ENCODE measurements around the gene METAP2. TPM values are rescaled to one million over a fixed set of nuclear protein-coding genes. Genes with fewer than 3 reads are reported as not detected.

METAP2 gene
- total RNA-seq, 1 donor from 2014 or later: 81.6 TPM

GRCh38 chr12:95498968-95499367 is 25.0 kb downstream of the METAP2 start:
- Histone ChIP-seq H4K20me1 (ENCODE audit: insufficient read depth, low read length) (peaks cover 14% of the 10 kb centered on the region), H3K9ac (ENCODE audit: low read length) (no peak overlapping the region), H3K4me3 (ENCODE audit: insufficient read depth, low read depth, low read length) (no peak overlapping the region), H3K9me3 (ENCODE audit: insufficient read depth, low read depth, low read length) (no peaks in the 10 kb centered on the region), H3K27ac (ENCODE audit: low read depth, low read length) (no peak overlapping the region), H2AFZ (ENCODE audit: low read depth, low read length) (no peak overlapping the region), H3K36me3 (ENCODE audit: insufficient read depth, low read length) (peaks cover 49% of the 10 kb centered on the region), H3K27me3 (ENCODE audit: insufficient read depth, low read length) (no peaks in the 10 kb centered on the region), H3K4me2 (ENCODE audit: low read length) (no peak overlapping the region), H3K4me1 (ENCODE audit: insufficient read depth, low read length) (no peaks in the 10 kb centered on the region), H3K79me2 (ENCODE audit: insufficient read depth, low read length) (peaks cover 42% of the 10 kb centered on the region)
- FAIRE-seq: no peak
- no peaks in the 10 kb centered on the region for H3K9me3 Mint-ChIP-seq (ENCODE audit: unreplicated experiment)
- DNase-seq (ENCODE audit: low read depth): no peak
- no peaks in the 10 kb centered on the region for H3K27me3 Mint-ChIP-seq (ENCODE audit: low read depth, unreplicated experiment)
- no peaks in the 10 kb centered on the region for H3K4me1 Mint-ChIP-seq (ENCODE audit: low read depth, unreplicated experiment)
- H3K27ac Mint-ChIP-seq (ENCODE audit: unreplicated experiment): no peak overlapping the region
- TF ChIP-seq CTCF (IDR thresholded peaks at IDR 0.05; ENCODE audit: insufficient read depth, low read depth, low read length) (no peak), EZH2 (IDR thresholded peaks at IDR 0.05; ENCODE audit: insufficient read depth, low read length) (no peak)
- peaks cover 33% of the 10 kb centered on the region for H3K36me3 Mint-ChIP-seq (ENCODE audit: low read depth, unreplicated experiment)
- H3K4me3 Mint-ChIP-seq (ENCODE audit: unreplicated experiment): no peak overlapping the region

DNA sequence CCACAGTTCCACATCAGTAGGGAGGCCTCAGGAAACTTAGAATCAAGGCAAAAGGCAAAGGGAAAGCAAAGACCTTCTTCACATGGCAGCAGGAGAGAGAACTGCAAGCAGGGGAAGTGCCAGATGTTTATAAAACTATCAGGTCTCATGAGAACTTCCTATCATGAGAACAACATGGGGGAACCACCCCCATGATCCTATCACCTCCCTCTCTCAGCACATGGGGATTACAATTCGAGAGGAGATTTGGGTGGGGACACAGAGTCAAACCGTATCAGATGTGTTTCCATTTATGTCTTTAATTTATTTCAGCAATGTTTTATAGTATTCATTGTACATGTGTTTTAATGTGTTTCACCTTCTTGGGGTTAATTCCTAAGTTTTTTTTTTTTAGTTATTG is 25.8 kb downstream of the METAP2 start:
- DNase-seq (ENCODE audit: low read depth) (no peak), FAIRE-seq (no peak)
- no peak overlapping the region for H3K27ac ChIP-seq (ENCODE audit: low read depth, low read length)
- peaks cover 39% of the 10 kb centered on the region for H3K36me3 Mint-ChIP-seq (ENCODE audit: low read depth, unreplicated experiment)
- no peaks in the 10 kb centered on the region for H3K27me3 ChIP-seq (ENCODE audit: insufficient read depth, low read length)
- no peaks in the 10 kb centered on the region for H3K4me1 ChIP-seq (ENCODE audit: insufficient read depth, low read length)
- H3K9me3 Mint-ChIP-seq (ENCODE audit: unreplicated experiment): no peaks in the 10 kb centered on the region
- no peak overlapping the region for H3K4me3 ChIP-seq (ENCODE audit: insufficient read depth, low read depth, low read length)
- no peak overlapping the region for H3K9ac ChIP-seq (ENCODE audit: low read length)
- H3K27me3 Mint-ChIP-seq (ENCODE audit: low read depth, unreplicated experiment): no peaks in the 10 kb centered on the region
- H3K4me2 ChIP-seq (ENCODE audit: low read length): no peak overlapping the region
- TF ChIP-seq CTCF (IDR thresholded peaks at IDR 0.05; ENCODE audit: insufficient read depth, low read depth, low read length) (no peak), EZH2 (IDR thresholded peaks at IDR 0.05; ENCODE audit: insufficient read depth, low read length) (no peak)
- H3K4me1 Mint-ChIP-seq (ENCODE audit: low read depth, unreplicated experiment): no peaks in the 10 kb centered on the region
- peaks cover 14% of the 10 kb centered on the region for H4K20me1 ChIP-seq (ENCODE audit: insufficient read depth, low read length)
- peaks cover 42% of the 10 kb centered on the region for H3K79me2 ChIP-seq (ENCODE audit: insufficient read depth, low read length)
- H2AFZ ChIP-seq (ENCODE audit: low read depth, low read length): no peak overlapping the region
- no peak overlapping the region for H3K4me3 Mint-ChIP-seq (ENCODE audit: unreplicated experiment)
- peaks cover 49% of the 10 kb centered on the region for H3K36me3 ChIP-seq (ENCODE audit: insufficient read depth, low read length)
- H3K27ac Mint-ChIP-seq (ENCODE audit: unreplicated experiment): no peak overlapping the region
- H3K9me3 ChIP-seq (ENCODE audit: insufficient read depth, low read depth, low read length): no peaks in the 10 kb centered on the region

GRCh38 chr12:95504140-95504539 is 30.2 kb downstream of the METAP2 start:
- Histone ChIP-seq H3K27me3 (ENCODE audit: insufficient read depth, low read length) (no peaks in the 10 kb centered on the region), H4K20me1 (ENCODE audit: insufficient read depth, low read length) (peaks cover 13% of the 10 kb centered on the region), H3K4me2 (ENCODE audit: low read length) (no peak overlapping the region), H3K36me3 (ENCODE audit: insufficient read depth, low read length) (peaks cover 39% of the 10 kb centered on the region), H2AFZ (ENCODE audit: low read depth, low read length) (no peak overlapping the region), H3K27ac (ENCODE audit: low read depth, low read length) (no peak overlapping the region), H3K9me3 (ENCODE audit: insufficient read depth, low read depth, low read length) (no peaks in the 10 kb centered on the region), H3K9ac (ENCODE audit: low read length) (no peak overlapping the region), H3K4me3 (ENCODE audit: insufficient read depth, low read depth, low read length) (no peak overlapping the region), H3K79me2 (ENCODE audit: insufficient read depth, low read length) (peaks cover 42% of the 10 kb centered on the region), H3K4me1 (ENCODE audit: insufficient read depth, low read length) (no peaks in the 10 kb centered on the region)
- no peak for FAIRE-seq
- no peak for TF ChIP-seq EZH2 (IDR thresholded peaks at IDR 0.05; ENCODE audit: insufficient read depth, low read length)
- TF ChIP-seq CTCF (IDR thresholded peaks at IDR 0.05; ENCODE audit: insufficient read depth, low read depth, low read length): no peak
- H3K4me3 Mint-ChIP-seq (ENCODE audit: unreplicated experiment): no peak overlapping the region
- no peak overlapping the region for H3K27ac Mint-ChIP-seq (ENCODE audit: unreplicated experiment)
- H3K9me3 Mint-ChIP-seq (ENCODE audit: unreplicated experiment): no peaks in the 10 kb centered on the region
- no peaks in the 10 kb centered on the region for H3K4me1 Mint-ChIP-seq (ENCODE audit: low read depth, unreplicated experiment)
- no peak for DNase-seq (ENCODE audit: low read depth)
- H3K36me3 Mint-ChIP-seq (ENCODE audit: low read depth, unreplicated experiment): peaks cover 26% of the 10 kb centered on the region
- H3K27me3 Mint-ChIP-seq (ENCODE audit: low read depth, unreplicated experiment): no peaks in the 10 kb centered on the region

Data from astrocyte (in vitro differentiated cells and primary cell).